Measurements from ENCODE around the gene PDCD11.

Gene PDCD11

DNA sequence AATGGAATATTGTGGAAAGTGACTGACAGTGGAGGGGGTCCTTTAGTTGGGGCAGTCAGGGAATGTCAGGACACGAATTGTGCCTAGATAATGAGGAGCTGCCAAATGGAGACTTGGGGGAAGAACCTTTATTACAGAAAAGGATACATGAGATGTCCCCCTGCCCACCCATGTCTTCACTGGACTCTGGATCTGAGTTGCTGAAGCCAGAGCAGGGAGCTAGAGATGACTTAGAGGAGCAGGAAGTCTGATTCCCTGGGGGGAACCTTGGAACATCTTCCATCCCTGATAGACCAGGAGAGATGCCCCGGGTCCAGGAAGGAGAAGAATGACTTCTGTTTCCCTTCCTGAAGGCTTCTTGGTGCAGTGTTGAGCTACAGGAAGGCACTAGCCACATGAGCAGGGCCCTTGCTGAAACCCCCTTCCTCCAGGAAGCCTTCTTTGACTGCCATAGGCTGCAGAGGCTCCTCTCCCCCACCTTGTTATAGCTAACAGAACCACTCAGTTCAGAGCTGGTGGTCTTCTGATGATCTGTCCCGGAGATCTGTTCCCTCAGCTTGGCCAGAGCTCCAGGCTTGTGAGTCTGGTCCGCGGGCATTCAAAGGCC is 96.3 kb downstream of the PDCD11 start:
- H3K36me3 ChIP-seq (ENCODE audit: insufficient read depth, low read length), result no peaks in the 10 kb centered on the region
- H3K27ac ChIP-seq (ENCODE audit: low read depth, low read length, poor library complexity, severe bottlenecking), result no peak overlapping the region
- no peak overlapping the region for H2AFZ ChIP-seq (ENCODE audit: low read length)
- H3K27me3 ChIP-seq (ENCODE audit: insufficient read depth, low read length), result peaks cover 7% of the 10 kb centered on the region; the same call in 1 of the 2 replicates
- H3K4me3 ChIP-seq (ENCODE audit: low read depth, low read length, poor library complexity, severe bottlenecking), result no peak overlapping the region
- no peaks in the 10 kb centered on the region for H4K20me1 ChIP-seq (ENCODE audit: insufficient read depth, low read length)
- 0 out of 2 replicates have a peak overlapping the region, but pooled peaks have one; percentile 7 for H3K4me2 ChIP-seq (ENCODE audit: low read length)
- no peaks in the 10 kb centered on the region for H3K9me3 ChIP-seq (ENCODE audit: low read length)
- no peak for TF ChIP-seq EZH2 (IDR thresholded peaks at IDR 0.05; ENCODE audit: borderline replicate concordance, low read length)
- TF ChIP-seq, protein P1, sequence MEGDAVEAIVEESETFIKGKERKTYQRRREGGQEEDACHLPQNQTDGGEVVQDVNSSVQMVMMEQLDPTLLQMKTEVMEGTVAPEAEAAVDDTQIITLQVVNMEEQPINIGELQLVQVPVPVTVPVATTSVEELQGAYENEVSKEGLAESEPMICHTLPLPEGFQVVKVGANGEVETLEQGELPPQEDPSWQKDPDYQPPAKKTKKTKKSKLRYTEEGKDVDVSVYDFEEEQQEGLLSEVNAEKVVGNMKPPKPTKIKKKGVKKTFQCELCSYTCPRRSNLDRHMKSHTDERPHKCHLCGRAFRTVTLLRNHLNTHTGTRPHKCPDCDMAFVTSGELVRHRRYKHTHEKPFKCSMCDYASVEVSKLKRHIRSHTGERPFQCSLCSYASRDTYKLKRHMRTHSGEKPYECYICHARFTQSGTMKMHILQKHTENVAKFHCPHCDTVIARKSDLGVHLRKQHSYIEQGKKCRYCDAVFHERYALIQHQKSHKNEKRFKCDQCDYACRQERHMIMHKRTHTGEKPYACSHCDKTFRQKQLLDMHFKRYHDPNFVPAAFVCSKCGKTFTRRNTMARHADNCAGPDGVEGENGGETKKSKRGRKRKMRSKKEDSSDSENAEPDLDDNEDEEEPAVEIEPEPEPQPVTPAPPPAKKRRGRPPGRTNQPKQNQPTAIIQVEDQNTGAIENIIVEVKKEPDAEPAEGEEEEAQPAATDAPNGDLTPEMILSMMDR (IDR thresholded peaks at IDR 0.05; ENCODE audit: low read length), result no peak
- H3K4me1 ChIP-seq (ENCODE audit: insufficient read depth, low read length, severe bottlenecking), result peaks cover 8% of the 10 kb centered on the region
- H3K9me2 ChIP-seq (ENCODE audit: low read depth, low read length), result no peaks in the 10 kb centered on the region
- no peak overlapping the region for H3K9ac ChIP-seq (ENCODE audit: low read length)
- no peaks in the 10 kb centered on the region for H3K79me2 ChIP-seq (ENCODE audit: insufficient read depth, low read length)
- no peaks in the 10 kb centered on the region for H3F3A ChIP-seq (ENCODE audit: insufficient read depth, low read length)

DNA sequence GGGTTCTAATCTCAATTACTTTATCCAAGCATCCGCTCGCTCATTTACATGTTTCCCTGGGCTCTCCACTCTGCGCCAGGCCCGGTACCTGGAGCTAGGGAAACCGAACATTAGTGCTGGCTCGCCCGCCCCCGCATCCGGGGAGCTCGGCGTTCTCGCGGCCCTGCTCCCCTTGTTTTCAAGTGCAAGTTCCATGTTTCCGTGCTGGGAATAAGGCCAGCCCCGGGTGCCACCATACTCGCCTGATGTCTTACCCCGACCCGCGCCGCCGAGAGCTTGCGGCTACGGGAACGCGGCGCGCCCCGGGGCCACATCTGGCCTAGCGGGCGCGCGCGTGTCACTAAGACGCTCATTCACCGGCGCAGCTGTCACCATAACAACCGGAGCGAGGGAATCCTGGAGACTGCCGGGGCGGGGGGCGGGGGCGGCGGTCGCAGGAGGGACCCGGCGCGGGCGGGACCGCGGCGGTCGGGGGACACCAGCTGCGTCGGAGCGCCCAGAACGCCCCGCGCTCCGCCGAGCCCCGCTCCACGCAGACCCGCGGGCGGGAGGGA is 97.0 kb downstream of the PDCD11 start, which contains the start of gene NEURL1:
NEURL1 (plus strand) TSS at position 344 of the 554 bp plus-strand sequence. CDS start 683 bp downstream, outside the sequence.
- TF ChIP-seq EZH2 (IDR thresholded peaks at IDR 0.05; ENCODE audit: borderline replicate concordance, low read length), result no peak
- TF ChIP-seq, protein P1 (IDR thresholded peaks at IDR 0.05; ENCODE audit: low read length), result no peak
- H3K36me3 ChIP-seq (ENCODE audit: insufficient read depth, low read length), result no peaks in the 10 kb centered on the region
- no peaks in the 10 kb centered on the region for H3K9me2 ChIP-seq (ENCODE audit: low read depth, low read length)
- H2AFZ ChIP-seq (ENCODE audit: low read length), result no peak within 1 kb of the TSS
- no peaks in the 10 kb centered on the region for H3K79me2 ChIP-seq (ENCODE audit: insufficient read depth, low read length)
- peaks cover 8% of the 10 kb centered on the region for H3K4me1 ChIP-seq (ENCODE audit: insufficient read depth, low read length, severe bottlenecking)
- H3K9me3 ChIP-seq (ENCODE audit: low read length), result no peaks in the 10 kb centered on the region
- H3K4me2 ChIP-seq (ENCODE audit: low read length), result peak within 1 kb of the TSS; percentile 7; the same call in 1 of the 2 replicates
- no peaks in the 10 kb centered on the region for H3F3A ChIP-seq (ENCODE audit: insufficient read depth, low read length)
- H3K4me3 ChIP-seq (ENCODE audit: low read depth, low read length, poor library complexity, severe bottlenecking), result peak within 1 kb of the TSS; percentile 30
- no peaks in the 10 kb centered on the region for H4K20me1 ChIP-seq (ENCODE audit: insufficient read depth, low read length)
- peaks cover 7% of the 10 kb centered on the region; the same call in 1 of the 2 replicates for H3K27me3 ChIP-seq (ENCODE audit: insufficient read depth, low read length)
- no peak within 1 kb of the TSS for H3K27ac ChIP-seq (ENCODE audit: low read depth, low read length, poor library complexity, severe bottlenecking)
- no peak within 1 kb of the TSS for H3K9ac ChIP-seq (ENCODE audit: low read length)

DNA sequence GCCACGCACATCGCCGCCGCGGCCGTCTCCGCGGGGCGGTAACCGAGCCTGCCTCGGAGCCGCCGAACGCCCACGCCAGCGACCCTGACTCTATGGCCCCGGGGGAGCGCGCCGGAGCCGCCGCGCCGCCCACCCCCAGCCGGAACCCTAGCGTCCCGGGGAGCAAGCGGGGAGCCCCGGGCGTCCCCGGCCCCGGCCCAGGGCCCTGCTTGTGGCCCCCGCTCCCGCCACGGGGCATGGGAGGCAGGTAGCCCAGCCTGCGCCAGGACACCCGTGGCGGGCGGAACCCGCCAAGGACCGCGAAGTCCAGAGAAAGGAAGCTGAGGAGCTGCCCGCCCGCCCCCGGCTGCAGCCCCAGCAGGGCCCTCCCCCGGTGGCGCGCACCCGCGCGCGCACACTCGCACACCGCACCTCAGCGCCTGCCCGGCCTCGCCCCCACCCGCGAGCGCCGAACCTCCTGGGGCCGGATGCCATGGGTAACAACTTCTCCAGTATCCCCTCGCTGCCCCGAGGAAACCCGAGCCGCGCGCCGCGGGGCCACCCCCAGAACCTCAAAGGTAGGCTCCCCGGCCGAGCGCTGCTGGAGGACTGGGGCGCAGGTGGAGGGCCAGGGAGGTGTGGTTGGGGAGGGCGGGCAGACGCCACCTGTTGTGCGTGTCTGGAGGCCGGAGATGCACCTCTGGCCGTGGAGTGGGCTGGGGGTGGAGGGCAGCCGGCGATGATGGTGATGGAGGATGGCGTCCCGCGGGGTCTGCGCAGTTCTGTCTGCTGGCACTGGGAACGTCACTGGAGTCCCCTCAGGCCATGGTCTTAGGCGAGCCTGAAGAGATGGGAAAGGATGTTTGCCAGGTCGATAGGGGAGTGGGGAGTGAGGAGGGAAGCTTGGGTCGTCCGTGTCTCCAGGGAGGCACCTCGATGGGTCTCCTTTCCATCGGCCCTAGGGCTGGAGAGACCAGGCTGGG is 97.8 kb downstream of the PDCD11 start:
- Histone ChIP-seq H3K4me2 (ENCODE audit: low read length) (peak overlapping the region; percentile 7; the same call in 1 of the 2 replicates), H3K36me3 (ENCODE audit: insufficient read depth, low read length) (no peaks in the 10 kb centered on the region), H3K4me3 (ENCODE audit: low read depth, low read length, poor library complexity, severe bottlenecking) (peak overlapping the region; percentile 30), H3F3A (ENCODE audit: insufficient read depth, low read length) (no peaks in the 10 kb centered on the region), H3K9ac (ENCODE audit: low read length) (no peak overlapping the region), H3K9me3 (ENCODE audit: low read length) (no peaks in the 10 kb centered on the region), H3K79me2 (ENCODE audit: insufficient read depth, low read length) (no peaks in the 10 kb centered on the region), H3K27ac (ENCODE audit: low read depth, low read length, poor library complexity, severe bottlenecking) (no peak overlapping the region), H3K9me2 (ENCODE audit: low read depth, low read length) (no peaks in the 10 kb centered on the region), H2AFZ (ENCODE audit: low read length) (no peak overlapping the region), H4K20me1 (ENCODE audit: insufficient read depth, low read length) (no peaks in the 10 kb centered on the region), H3K27me3 (ENCODE audit: insufficient read depth, low read length) (peaks cover 7% of the 10 kb centered on the region; the same call in 1 of the 2 replicates), H3K4me1 (ENCODE audit: insufficient read depth, low read length, severe bottlenecking) (peaks cover 8% of the 10 kb centered on the region)
- TF ChIP-seq EZH2 (IDR thresholded peaks at IDR 0.05; ENCODE audit: borderline replicate concordance, low read length), result no peak
- TF ChIP-seq, protein P1 (IDR thresholded peaks at IDR 0.05; ENCODE audit: low read length), result no peak
